HL-60 (cell line): ENCODE results near the gene PLCB1.

Source experiments
- DNase-seq, 2 experiments: peaks; one replicate each; pipeline ENCODE4 v3.0.0-alpha.2; 2010 to 2020; ENCODE audit warnings: low read depth in 1 of 2, low spot score in 1 of 2
- H3K27ac ChIP-seq: fragments of 250-450 bp; sonication (Bioruptor Pico); replicated peaks from 2 replicates; pipeline ENCODE4 v1.5.1; 2020; ENCODE audit warnings: mild to moderate bottlenecking, moderate library complexity
- H3K27me3 ChIP-seq: fragments of 250-450 bp; sonication (Bioruptor Pico); 2 replicates; pipeline ENCODE4 v1.5.1; 2021; ENCODE audit warnings: mild to moderate bottlenecking, moderate library complexity; ENCODE audit not compliant: insufficient read depth, poor library complexity, severe bottlenecking
- H3K4me3 ChIP-seq: replicated peaks from 2 replicates; pipeline ENCODE4 v1.5.1; 2011; ENCODE audit warnings: mild to moderate bottlenecking, control low read depth, low read length; ENCODE audit not compliant: insufficient read depth
- GABPA ChIP-seq: IDR thresholded peaks from 2 replicates; pipeline ENCODE4 v1.6.1; 2012; ENCODE audit warnings: low read depth
- POLR2AphosphoS5 ChIP-seq: IDR thresholded peaks from 2 replicates; pipeline ENCODE4 v1.6.1; 2012; ENCODE audit warnings: low read depth
- REST ChIP-seq: IDR thresholded peaks from 2 replicates; pipeline ENCODE4 v1.6.1; 2012; ENCODE audit warnings: low read depth; ENCODE audit not compliant: insufficient replicate concordance
- SPI1 ChIP-seq: IDR thresholded peaks from 2 replicates; pipeline ENCODE4 v1.6.1; 2012; ENCODE audit warnings: low read depth, mild to moderate bottlenecking, borderline replicate concordance
- TF ChIP-seq, protein P1 (sequence below): IDR thresholded peaks from one replicate; pipeline ENCODE4 v1.5.1; 2011; ENCODE audit warnings: low read length, control low read depth, inconsistent platforms; ENCODE audit not compliant: insufficient read depth

PLCB1 gene

GRCh38 chr20:8724884-8725283 is 592.8 kb downstream of the PLCB1 start:
- TF ChIP-seq, protein P1, sequence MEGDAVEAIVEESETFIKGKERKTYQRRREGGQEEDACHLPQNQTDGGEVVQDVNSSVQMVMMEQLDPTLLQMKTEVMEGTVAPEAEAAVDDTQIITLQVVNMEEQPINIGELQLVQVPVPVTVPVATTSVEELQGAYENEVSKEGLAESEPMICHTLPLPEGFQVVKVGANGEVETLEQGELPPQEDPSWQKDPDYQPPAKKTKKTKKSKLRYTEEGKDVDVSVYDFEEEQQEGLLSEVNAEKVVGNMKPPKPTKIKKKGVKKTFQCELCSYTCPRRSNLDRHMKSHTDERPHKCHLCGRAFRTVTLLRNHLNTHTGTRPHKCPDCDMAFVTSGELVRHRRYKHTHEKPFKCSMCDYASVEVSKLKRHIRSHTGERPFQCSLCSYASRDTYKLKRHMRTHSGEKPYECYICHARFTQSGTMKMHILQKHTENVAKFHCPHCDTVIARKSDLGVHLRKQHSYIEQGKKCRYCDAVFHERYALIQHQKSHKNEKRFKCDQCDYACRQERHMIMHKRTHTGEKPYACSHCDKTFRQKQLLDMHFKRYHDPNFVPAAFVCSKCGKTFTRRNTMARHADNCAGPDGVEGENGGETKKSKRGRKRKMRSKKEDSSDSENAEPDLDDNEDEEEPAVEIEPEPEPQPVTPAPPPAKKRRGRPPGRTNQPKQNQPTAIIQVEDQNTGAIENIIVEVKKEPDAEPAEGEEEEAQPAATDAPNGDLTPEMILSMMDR = no peak
- TF ChIP-seq SPI1 = no peak
- TF ChIP-seq POLR2AphosphoS5 = no peak
- no peak for TF ChIP-seq REST
- TF ChIP-seq GABPA = no peak

GRCh38 chr20:8726460-8726859 is 594.4 kb downstream of the PLCB1 start:
- H3K4me3 ChIP-seq = no peak overlapping the region
- DNase-seq = no peak
- no peak overlapping the region for H3K27ac ChIP-seq
- TF ChIP-seq SPI1 = no peak
- H3K27me3 ChIP-seq = no peaks in the 10 kb centered on the region

More at GRCh38 chr20:8724884-8725283, 592.8 kb downstream of the PLCB1 start:
- H3K27ac ChIP-seq = no peak overlapping the region
- H3K4me3 ChIP-seq = no peak overlapping the region
- DNase-seq = no peak
- H3K27me3 ChIP-seq = no peaks in the 10 kb centered on the region

GRCh38 chr20:8735014-8735413 is 602.9 kb downstream of the PLCB1 start:
- TF ChIP-seq, protein P1 = no peak
- no peak for TF ChIP-seq GABPA
- Histone ChIP-seq H3K4me3 (no peak overlapping the region), H3K27me3 (no peaks in the 10 kb centered on the region)

GRCh38 chr20:8735674-8736073 is 603.6 kb downstream of the PLCB1 start:
- H3K27ac ChIP-seq = no peak overlapping the region
- TF ChIP-seq POLR2AphosphoS5 (no peak), REST (no peak), GABPA (no peak), SPI1 (no peak)
- TF ChIP-seq, protein P1 = no peak
- H3K27me3 ChIP-seq = no peaks in the 10 kb centered on the region
- H3K4me3 ChIP-seq = no peak overlapping the region
- DNase-seq = no peak

More at GRCh38 chr20:8735014-8735413, 602.9 kb downstream of the PLCB1 start:
- no peak overlapping the region for H3K27ac ChIP-seq
- DNase-seq = no peak
